ENCODE data around the gene MOG. TPM values are rescaled to one million over a fixed set of nuclear protein-coding genes. Genes with fewer than 3 reads are reported as not detected.

Gene MOG
- total and polyA plus RNA-seq, 4 donors = not detected

DNA sequence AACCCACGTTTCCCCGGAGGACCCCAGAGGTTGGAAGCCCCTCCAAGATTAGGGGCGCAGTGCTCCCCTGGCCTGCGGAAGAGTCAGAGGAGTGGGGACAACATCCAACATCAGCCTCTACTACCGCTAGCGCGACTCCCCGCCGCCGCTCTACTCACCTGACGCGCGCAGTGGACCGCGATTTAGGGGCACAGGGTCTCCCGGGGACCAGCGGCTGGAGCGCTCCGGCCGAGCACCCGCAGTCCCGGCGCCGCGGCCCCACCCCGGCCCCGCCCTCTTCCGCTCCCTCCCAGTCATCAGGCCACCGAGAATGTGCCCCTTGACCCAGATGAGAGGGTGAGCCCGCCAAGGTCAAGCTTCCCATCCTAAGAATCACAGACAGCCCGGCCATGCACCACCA lies 24.0 kb downstream of the MOG start, which contains the start of gene ZFP57:
Gene ZFP57, minus strand, starts transcription at position 249 of the 400 bp plus-strand sequence. CDS start 4,149 bp downstream, outside the sequence.
- Histone ChIP-seq H3K27ac (ENCODE audit: low read depth in 1 of 2, low read length in 2 of 2) (no peak within 1 kb of the TSS), H3K27me3 (ENCODE audit: control insufficient read depth in 4 of 4, insufficient read depth in 4 of 4, low read length in 3 of 4) (no peaks in the 10 kb centered on the region), H3K4me3 (ENCODE audit: low read depth in 1 of 3, low read length in 3 of 3) (no peak within 1 kb of the TSS), H3K9ac (ENCODE audit: low read depth in 1 of 2, low read length in 2 of 2) (no peak within 1 kb of the TSS), H3K4me1 (ENCODE audit: control insufficient read depth in 4 of 4, insufficient read depth in 4 of 4, low read length in 3 of 4) (no peaks in the 10 kb centered on the region), H3K9me3 (ENCODE audit: control insufficient read depth in 4 of 4, low read length in 3 of 4) (peaks cover 0 to 2% (median 0%) of the 10 kb centered on the region in 4 donors), H3K36me3 (ENCODE audit: control insufficient read depth in 4 of 4, insufficient read depth in 3 of 4, low read depth in 1 of 4, low read length in 3 of 4) (no peaks in the 10 kb centered on the region)
- TF ChIP-seq, protein P1, sequence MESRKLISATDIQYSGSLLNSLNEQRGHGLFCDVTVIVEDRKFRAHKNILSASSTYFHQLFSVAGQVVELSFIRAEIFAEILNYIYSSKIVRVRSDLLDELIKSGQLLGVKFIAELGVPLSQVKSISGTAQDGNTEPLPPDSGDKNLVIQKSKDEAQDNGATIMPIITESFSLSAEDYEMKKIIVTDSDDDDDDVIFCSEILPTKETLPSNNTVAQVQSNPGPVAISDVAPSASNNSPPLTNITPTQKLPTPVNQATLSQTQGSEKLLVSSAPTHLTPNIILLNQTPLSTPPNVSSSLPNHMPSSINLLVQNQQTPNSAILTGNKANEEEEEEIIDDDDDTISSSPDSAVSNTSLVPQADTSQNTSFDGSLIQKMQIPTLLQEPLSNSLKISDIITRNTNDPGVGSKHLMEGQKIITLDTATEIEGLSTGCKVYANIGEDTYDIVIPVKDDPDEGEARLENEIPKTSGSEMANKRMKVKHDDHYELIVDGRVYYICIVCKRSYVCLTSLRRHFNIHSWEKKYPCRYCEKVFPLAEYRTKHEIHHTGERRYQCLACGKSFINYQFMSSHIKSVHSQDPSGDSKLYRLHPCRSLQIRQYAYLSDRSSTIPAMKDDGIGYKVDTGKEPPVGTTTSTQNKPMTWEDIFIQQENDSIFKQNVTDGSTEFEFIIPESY (IDR thresholded peaks at IDR 0.05) = no peak
- no peak for TF ChIP-seq JUND (IDR thresholded peaks at IDR 0.05)
- TF ChIP-seq HNF4A (conservative IDR thresholded peaks at IDR 0.05) = no peak
- TF ChIP-seq TAF1 (conservative IDR thresholded peaks at IDR 0.05) = no peak
- TF ChIP-seq FOXA1 (IDR thresholded peaks at IDR 0.05) = no peak
- TF ChIP-seq NR2F2 (IDR thresholded peaks at IDR 0.05) = no peak
- no peak for TF ChIP-seq YY1 (IDR thresholded peaks at IDR 0.05)
- no peak for TF ChIP-seq FOXA2 (IDR thresholded peaks at IDR 0.05)
- no peak for TF ChIP-seq RXRA (IDR thresholded peaks at IDR 0.05)
- TF ChIP-seq GABPA (IDR thresholded peaks at IDR 0.05 in 1 of 2, conservative IDR thresholded peaks at IDR 0.05 in 1 of 2) = no peak
- no peak for TF ChIP-seq RAD21 (IDR thresholded peaks at IDR 0.05)
- TF ChIP-seq, protein P2, sequence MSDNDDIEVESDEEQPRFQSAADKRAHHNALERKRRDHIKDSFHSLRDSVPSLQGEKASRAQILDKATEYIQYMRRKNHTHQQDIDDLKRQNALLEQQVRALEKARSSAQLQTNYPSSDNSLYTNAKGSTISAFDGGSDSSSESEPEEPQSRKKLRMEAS (IDR thresholded peaks at IDR 0.05) = no peak
- TF ChIP-seq SP1 (IDR thresholded peaks at IDR 0.05) = no peak
- TF ChIP-seq EGR1 (IDR thresholded peaks at IDR 0.05; ENCODE audit: low read depth in 2 of 2) = no peak
- no peak for TF ChIP-seq HNF4G (IDR thresholded peaks at IDR 0.05)
- TF ChIP-seq, protein P3, sequence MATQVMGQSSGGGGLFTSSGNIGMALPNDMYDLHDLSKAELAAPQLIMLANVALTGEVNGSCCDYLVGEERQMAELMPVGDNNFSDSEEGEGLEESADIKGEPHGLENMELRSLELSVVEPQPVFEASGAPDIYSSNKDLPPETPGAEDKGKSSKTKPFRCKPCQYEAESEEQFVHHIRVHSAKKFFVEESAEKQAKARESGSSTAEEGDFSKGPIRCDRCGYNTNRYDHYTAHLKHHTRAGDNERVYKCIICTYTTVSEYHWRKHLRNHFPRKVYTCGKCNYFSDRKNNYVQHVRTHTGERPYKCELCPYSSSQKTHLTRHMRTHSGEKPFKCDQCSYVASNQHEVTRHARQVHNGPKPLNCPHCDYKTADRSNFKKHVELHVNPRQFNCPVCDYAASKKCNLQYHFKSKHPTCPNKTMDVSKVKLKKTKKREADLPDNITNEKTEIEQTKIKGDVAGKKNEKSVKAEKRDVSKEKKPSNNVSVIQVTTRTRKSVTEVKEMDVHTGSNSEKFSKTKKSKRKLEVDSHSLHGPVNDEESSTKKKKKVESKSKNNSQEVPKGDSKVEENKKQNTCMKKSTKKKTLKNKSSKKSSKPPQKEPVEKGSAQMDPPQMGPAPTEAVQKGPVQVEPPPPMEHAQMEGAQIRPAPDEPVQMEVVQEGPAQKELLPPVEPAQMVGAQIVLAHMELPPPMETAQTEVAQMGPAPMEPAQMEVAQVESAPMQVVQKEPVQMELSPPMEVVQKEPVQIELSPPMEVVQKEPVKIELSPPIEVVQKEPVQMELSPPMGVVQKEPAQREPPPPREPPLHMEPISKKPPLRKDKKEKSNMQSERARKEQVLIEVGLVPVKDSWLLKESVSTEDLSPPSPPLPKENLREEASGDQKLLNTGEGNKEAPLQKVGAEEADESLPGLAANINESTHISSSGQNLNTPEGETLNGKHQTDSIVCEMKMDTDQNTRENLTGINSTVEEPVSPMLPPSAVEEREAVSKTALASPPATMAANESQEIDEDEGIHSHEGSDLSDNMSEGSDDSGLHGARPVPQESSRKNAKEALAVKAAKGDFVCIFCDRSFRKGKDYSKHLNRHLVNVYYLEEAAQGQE (IDR thresholded peaks at IDR 0.05) = no peak
- TF ChIP-seq, protein P4, sequence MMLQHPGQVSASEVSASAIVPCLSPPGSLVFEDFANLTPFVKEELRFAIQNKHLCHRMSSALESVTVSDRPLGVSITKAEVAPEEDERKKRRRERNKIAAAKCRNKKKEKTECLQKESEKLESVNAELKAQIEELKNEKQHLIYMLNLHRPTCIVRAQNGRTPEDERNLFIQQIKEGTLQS (IDR thresholded peaks at IDR 0.05) = no peak
- TF ChIP-seq, protein P5, sequence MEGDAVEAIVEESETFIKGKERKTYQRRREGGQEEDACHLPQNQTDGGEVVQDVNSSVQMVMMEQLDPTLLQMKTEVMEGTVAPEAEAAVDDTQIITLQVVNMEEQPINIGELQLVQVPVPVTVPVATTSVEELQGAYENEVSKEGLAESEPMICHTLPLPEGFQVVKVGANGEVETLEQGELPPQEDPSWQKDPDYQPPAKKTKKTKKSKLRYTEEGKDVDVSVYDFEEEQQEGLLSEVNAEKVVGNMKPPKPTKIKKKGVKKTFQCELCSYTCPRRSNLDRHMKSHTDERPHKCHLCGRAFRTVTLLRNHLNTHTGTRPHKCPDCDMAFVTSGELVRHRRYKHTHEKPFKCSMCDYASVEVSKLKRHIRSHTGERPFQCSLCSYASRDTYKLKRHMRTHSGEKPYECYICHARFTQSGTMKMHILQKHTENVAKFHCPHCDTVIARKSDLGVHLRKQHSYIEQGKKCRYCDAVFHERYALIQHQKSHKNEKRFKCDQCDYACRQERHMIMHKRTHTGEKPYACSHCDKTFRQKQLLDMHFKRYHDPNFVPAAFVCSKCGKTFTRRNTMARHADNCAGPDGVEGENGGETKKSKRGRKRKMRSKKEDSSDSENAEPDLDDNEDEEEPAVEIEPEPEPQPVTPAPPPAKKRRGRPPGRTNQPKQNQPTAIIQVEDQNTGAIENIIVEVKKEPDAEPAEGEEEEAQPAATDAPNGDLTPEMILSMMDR (IDR thresholded peaks at IDR 0.05; ENCODE audit: low read depth, low read length, missing input control) = no peak
- DNase-seq (ENCODE audit: low spot score) = no peak
- 82% methylated on average over 31 of the region's 31 CpGs for WGBS

Measured in liver (tissue), 9 donors.